A549 (cell line): ENCODE results near the gene ACE2. TPM values are rescaled to one million over a fixed set of nuclear protein-coding genes. Genes with fewer than 3 reads are reported as not detected.

ENCODE experiments used
- ATAC-seq, 2 experiments: fragments of 200-7000 bp in 1 of 2; fragments of >200 bp in 1 of 2; cut with Nextera tagmentation in 1 of 2; cut with Tn5 transposase in 1 of 2; 3 replicates each; pipeline versions ENCODE4 v1.8.0 to v1.9.1; 2018 to 2020; ENCODE audit warnings: mild to moderate bottlenecking in 1 of 2, moderate library complexity in 1 of 2
- CTCF ChIA-PET: fragments of 300-600 bp; sonication (Branson Sonifier 250); formaldehyde crosslinking; extraction: SDS; loops from one replicate; lab custom pipeline; 2021; ENCODE audit warnings: antibody characterized with exemption, inconsistent platforms; lab: Yijun Ruan, JAX
- POLR2A ChIA-PET: fragments of 350-600 bp; formaldehyde crosslinking; extraction: SDS; loops from one replicate; lab custom pipeline; 2021; ENCODE audit warnings: antibody characterized with exemption, inconsistent platforms; lab: Yijun Ruan, JAX
- DNase-seq, 2 experiments: peaks; one replicate each; pipeline versions ENCODE4 v3.0.0 to v3.0.0-alpha.2; 2011 to 2016; ENCODE audit warnings: low read depth in 1 of 2, low spot score in 1 of 2
- FAIRE-seq: peaks from 2 replicates; lab custom pipeline; 2011; peaks lifted over from hg19 to GRCh38; lab: Jason Lieb, UNC
- H3K27ac ChIP-seq, 2 experiments: fragments of >200 bp; sonication (Bioruptor Twin); formaldehyde crosslinking; 3 replicates each; pipeline ENCODE4 v1.5.1; 2016 to 2017
- H3K4me1 ChIP-seq: fragments of >200 bp; sonication (Bioruptor Twin); formaldehyde crosslinking; 3 replicates; pipeline ENCODE4 v1.6.1; 2016
- H3K4me2 ChIP-seq: fragments of >200 bp; sonication (Bioruptor Twin); formaldehyde crosslinking; 3 replicates; pipeline ENCODE4 v1.6.1; 2016
- H3K4me3 ChIP-seq: fragments of >200 bp; sonication (Bioruptor Twin); formaldehyde crosslinking; 3 replicates; pipeline ENCODE4 v1.5.1; 2016
- H3K9me3 ChIP-seq: fragments of >200 bp; sonication (Bioruptor Twin); formaldehyde crosslinking; 3 replicates; pipeline ENCODE4 v1.6.1; 2016
- CBX2 ChIP-seq: fragments of 200-600 bp; sonication (generic); IDR thresholded peaks from 2 replicates; pipeline ENCODE4 v1.6.1; 2016; ENCODE audit warnings: low read depth, mild to moderate bottlenecking, borderline replicate concordance
- CBX8 ChIP-seq: fragments of 200-600 bp; sonication (generic); IDR thresholded peaks from 2 replicates; pipeline ENCODE4 v1.6.1; 2016
- CHD4 ChIP-seq: fragments of 200-600 bp; sonication (generic); IDR thresholded peaks from 2 replicates; pipeline ENCODE4 v1.6.1; 2016; ENCODE audit warnings: antibody characterized with exemption, mild to moderate bottlenecking, borderline replicate concordance
- EHMT2 ChIP-seq: fragments of 200-600 bp; sonication (generic); IDR thresholded peaks from 2 replicates; pipeline ENCODE4 v1.6.1; 2016; ENCODE audit warnings: antibody characterized with exemption, low read depth, mild to moderate bottlenecking, moderate library complexity
- ELK1 ChIP-seq: fragments of 150-350 bp; IDR thresholded peaks from 2 replicates; pipeline ENCODE4 v1.6.1; 2014; ENCODE audit warnings: low read depth, mild to moderate bottlenecking, low read length
- EP300 ChIP-seq, 2 experiments: fragments of >200 bp; sonication (Bioruptor Twin); formaldehyde crosslinking; IDR thresholded peaks; 2 replicates in 1 of 2; 3 replicates in 1 of 2; pipeline ENCODE4 v1.6.1; 2016 to 2017
- HES2 ChIP-seq: fragments of >200 bp; sonication (Bioruptor Twin); formaldehyde crosslinking; IDR thresholded peaks from 2 replicates; pipeline ENCODE4 v1.6.1; 2016
- HEYL ChIP-seq: fragments of 250-450 bp; sonication (Bioruptor Pico); IDR thresholded peaks from 2 replicates; pipeline ENCODE4 v1.8.0; 2021; ENCODE audit warnings: mild to moderate bottlenecking, moderate library complexity
- HMGXB4 ChIP-seq: fragments of 250-450 bp; sonication (Bioruptor Pico); IDR thresholded peaks from 2 replicates; pipeline ENCODE4 v1.5.0; 2021; ENCODE audit warnings: mild to moderate bottlenecking, moderate library complexity, borderline replicate concordance
- HOXB5 ChIP-seq: fragments of 250-450 bp; sonication (Bioruptor Pico); IDR thresholded peaks from 2 replicates; pipeline ENCODE4 v1.5.0; 2020; ENCODE audit warnings: mild to moderate bottlenecking, moderate library complexity
- MAFK ChIP-seq: fragments of 450-650 bp; IDR thresholded peaks from 2 replicates; pipeline ENCODE4 v1.6.1; 2014; ENCODE audit not compliant: partially characterized antibody
- MAZ ChIP-seq: fragments of 150-350 bp; IDR thresholded peaks from 2 replicates; pipeline ENCODE4 v1.6.1; 2014; ENCODE audit warnings: antibody characterized with exemption, low read depth, low read length, borderline replicate concordance
- NFE2L2 ChIP-seq: fragments of 150-350 bp; conservative IDR thresholded peaks from 2 replicates; pipeline ENCODE4 v1.6.1; 2014; ENCODE audit warnings: low read length
- PBX3 ChIP-seq: IDR thresholded peaks from 2 replicates; pipeline ENCODE4 v1.6.1; 2012
- POLR2AphosphoS2 ChIP-seq: conservative IDR thresholded peaks from 2 replicates; pipeline ENCODE4 v1.6.1; 2012; ENCODE audit warnings: low read length, improper control_type of control experiment, inconsistent platforms
- RAD21 ChIP-seq, 2 experiments: fragments of >200 bp in 1 of 2; sonication (Bioruptor Twin) in 1 of 2; formaldehyde crosslinking in 1 of 2; IDR thresholded peaks in 1 of 2; conservative IDR thresholded peaks in 1 of 2; 2 replicates in 1 of 2; 3 replicates in 1 of 2; pipeline ENCODE4 v1.6.1; 2012 to 2018; ENCODE audit warnings: inconsistent platforms in 1 of 2
- RFX5 ChIP-seq: fragments of 450-650 bp; IDR thresholded peaks from 2 replicates; pipeline ENCODE4 v1.7.1; 2014; ENCODE audit warnings: antibody characterized with exemption, mild to moderate bottlenecking, moderate library complexity
- USF2 ChIP-seq: fragments of 450-650 bp; IDR thresholded peaks from 2 replicates; pipeline ENCODE4 v1.6.1; 2014; ENCODE audit warnings: antibody characterized with exemption
- ZC3H11A ChIP-seq: fragments of 450-650 bp; IDR thresholded peaks from 2 replicates; pipeline ENCODE4 v1.6.1; 2014; ENCODE audit warnings: antibody characterized with exemption, mild to moderate bottlenecking
- ZFP36 ChIP-seq: fragments of 450-650 bp; IDR thresholded peaks from 2 replicates; pipeline ENCODE4 v1.6.1; 2014; ENCODE audit warnings: borderline replicate concordance; ENCODE audit not compliant: partially characterized antibody
- WGBS: methylation state at CpG from one replicate; pipeline ENCODE4 v1.1.6; 2017; ENCODE audit errors: missing lambda C conversion rate; 5-methylcytosine and 5-hydroxymethylcytosine counted together
- polyA plus RNA-seq, 4 experiments: library from polyadenylated mRNA; depleted of rRNA in 3 of 4; stranded (reverse); fragments of >200 nt; fragmentation: RNase III in 1 of 4; extraction: RNeasy Plus Mini Kit Qiagen cat#74134 plus additional on column Dnase treatment in 1 of 4; gene quantifications; 2 replicates in 3 of 4; 3 replicates in 1 of 4; pipeline ENCODE4 v1.2.3, GENCODE V29; 2011 to 2017
- TF ChIP-seq, protein P1 (sequence below): fragments of 250-450 bp; sonication (Bioruptor Pico); IDR thresholded peaks from 2 replicates; pipeline ENCODE4 v1.5.0; 2020; ENCODE audit warnings: low read depth, mild to moderate bottlenecking, moderate library complexity

The ACE2 gene
- polyA plus RNA-seq, 2 of the 4 experiments (the other 2 are of a cell fraction): 0.06 TPM; not detected in 1

DNA sequence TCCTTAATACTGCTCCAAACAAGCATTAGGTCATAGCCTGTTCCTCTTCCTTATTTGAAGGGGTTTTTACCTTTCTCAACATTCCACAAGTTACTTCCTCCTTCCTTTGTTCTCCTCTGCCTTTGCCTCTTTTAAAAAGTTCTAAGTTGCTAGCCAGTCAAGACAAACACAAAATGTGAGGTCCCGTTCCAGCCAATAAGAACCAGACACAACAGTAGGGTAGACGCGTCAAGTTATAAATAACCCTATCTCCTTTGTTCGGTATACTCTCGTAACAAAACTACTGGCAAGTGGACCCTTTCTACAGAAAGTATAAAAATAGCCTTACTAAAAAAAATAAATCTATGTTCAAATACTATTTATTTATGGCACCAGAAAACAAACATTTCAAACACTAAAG, 6.3 kb upstream of the ACE2 start:
- H3K4me2 ChIP-seq: no peak overlapping the region
- no peaks in the 10 kb centered on the region for H3K4me1 ChIP-seq
- TF ChIP-seq PBX3 (no peak), HMGXB4 (no peak), CBX8 (no peak), MAFK (no peak)
- H3K9me3 ChIP-seq: no peaks in the 10 kb centered on the region
- H3K27ac ChIP-seq: no peak overlapping the region
- FAIRE-seq (no peak), ATAC-seq (no peak), DNase-seq (no peak)
- ChIA-PET CTCF (no interaction called here), POLR2A (no interaction called here)
- 83% methylated on average over 5 of the region's 5 CpGs for WGBS
- no peak overlapping the region for H3K4me3 ChIP-seq

DNA sequence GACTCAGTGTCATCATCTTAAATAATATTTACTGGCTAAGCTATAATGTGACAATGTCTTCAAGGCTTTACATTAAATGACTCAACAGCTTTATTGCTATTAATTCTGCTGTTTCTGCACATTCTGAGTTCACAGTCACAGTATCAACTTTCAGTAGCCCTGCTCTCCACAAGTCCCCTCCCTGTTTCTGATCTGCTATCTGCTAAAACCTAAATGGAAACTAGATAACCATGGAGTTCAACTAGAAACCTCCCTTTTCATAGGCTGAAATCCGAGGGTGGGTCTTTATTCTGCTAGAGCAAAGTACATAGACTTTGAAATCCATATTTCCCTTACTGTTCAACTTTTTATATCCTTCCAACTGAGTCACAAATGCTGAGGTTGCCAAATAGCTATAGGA, 5.4 kb upstream of the ACE2 start:
- POLR2A ChIA-PET: no interaction called here
- TF ChIP-seq CBX2: no peak
- TF ChIP-seq, protein P1, sequence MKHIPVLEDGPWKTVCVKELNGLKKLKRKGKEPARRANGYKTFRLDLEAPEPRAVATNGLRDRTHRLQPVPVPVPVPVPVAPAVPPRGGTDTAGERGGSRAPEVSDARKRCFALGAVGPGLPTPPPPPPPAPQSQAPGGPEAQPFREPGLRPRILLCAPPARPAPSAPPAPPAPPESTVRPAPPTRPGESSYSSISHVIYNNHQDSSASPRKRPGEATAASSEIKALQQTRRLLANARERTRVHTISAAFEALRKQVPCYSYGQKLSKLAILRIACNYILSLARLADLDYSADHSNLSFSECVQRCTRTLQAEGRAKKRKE (CRISPR knock-in tag): no peak
- TF ChIP-seq PBX3: no peak
- no peak for TF ChIP-seq MAZ
- peak; percentile 13 for TF ChIP-seq MAFK
- TF ChIP-seq EHMT2: no peak
- TF ChIP-seq, all 56 proteins: peak for 1
- FAIRE-seq (no peak), DNase-seq (no peak), ATAC-seq (no peak)
- Histone ChIP-seq H3K4me3 (no peak overlapping the region), H3K4me2 (no peak overlapping the region), H3K27ac (no peak overlapping the region), H3K9me3 (no peaks in the 10 kb centered on the region), H3K4me1 (no peaks in the 10 kb centered on the region)
- WGBS: 0% methylated on average over 1 of the region's 1 CpG
- CTCF ChIA-PET: no interaction called here

DNA sequence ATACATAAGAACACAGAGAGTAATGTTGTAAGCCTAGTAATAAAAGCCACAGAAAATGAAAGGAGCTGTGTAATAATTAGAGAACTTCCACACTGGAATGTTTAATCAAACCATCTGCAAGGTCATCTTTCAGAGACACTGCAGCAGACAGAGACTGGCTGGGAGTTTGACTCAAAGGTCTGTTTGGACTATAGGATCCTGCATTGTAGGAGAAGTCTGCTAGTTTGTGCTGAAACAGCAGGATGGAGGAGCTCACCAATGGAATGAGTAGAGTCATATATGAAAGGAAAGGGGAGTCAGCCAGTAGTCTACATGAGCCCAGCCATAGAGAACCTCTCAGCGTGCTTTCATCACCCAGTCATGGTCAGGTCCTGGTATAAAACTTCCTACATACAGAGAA, 4.5 kb upstream of the ACE2 start:
- POLR2A ChIA-PET: no interaction called here
- TF ChIP-seq ZC3H11A (no peak), CHD4 (no peak)

GRCh38 chrX:15602761-15603160, 2.0 kb upstream of the ACE2 start:
- POLR2A ChIA-PET: no interaction called here
- no peak overlapping the region for H3K27ac ChIP-seq
- no peak for FAIRE-seq
- 47% methylated on average over 5 of the region's 5 CpGs for WGBS
- no peak overlapping the region for H3K4me3 ChIP-seq
- CTCF ChIA-PET: interaction anchor here (0.6 to 0.7 kb wide), 2 partner anchors 23 to 38 kb away, joined by 3 read pairs; no protein-coding TSS in a partner anchor
- ATAC-seq: no peak
- H3K4me2 ChIP-seq: no peak overlapping the region
- no peaks in the 10 kb centered on the region for H3K4me1 ChIP-seq
- H3K9me3 ChIP-seq: no peaks in the 10 kb centered on the region
- no peak for DNase-seq
- no peak for TF ChIP-seq RAD21 (conservative IDR thresholded peaks at IDR 0.05 in 1 of 2, IDR thresholded peaks at IDR 0.05 in 1 of 2)
- TF ChIP-seq ELK1: no peak
- no peak for TF ChIP-seq HEYL (CRISPR knock-in tag)
- no peak for TF ChIP-seq ZFP36
- no peak for TF ChIP-seq MAZ
- TF ChIP-seq RFX5: no peak
- no peak for TF ChIP-seq NFE2L2
- TF ChIP-seq HES2: no peak
- TF ChIP-seq EP300 (IDR thresholded peaks at IDR 0.05): no peak
- no peak for TF ChIP-seq USF2
- TF ChIP-seq HOXB5 (CRISPR knock-in tag): no peak
- no peak for TF ChIP-seq POLR2AphosphoS2

More for the DNA sequence above, 4.5 kb upstream of the ACE2 start:
- DNase-seq: no peak
- Histone ChIP-seq H3K4me3 (no peak overlapping the region), H3K4me2 (no peak overlapping the region), H3K9me3 (no peaks in the 10 kb centered on the region), H3K4me1 (no peaks in the 10 kb centered on the region), H3K27ac (no peak overlapping the region)
- CTCF ChIA-PET: interaction anchor here (1.4 kb wide), 1 partner anchor 10 kb away, joined by 3 read pairs; no protein-coding TSS in a partner anchor
- no peak for ATAC-seq
- FAIRE-seq: no peak
- WGBS: 10% methylated on average over 1 of the region's 1 CpG
